ENCODE measurements around the gene AKAP9.

- no peak for TF ChIP-seq FOXA1 (IDR thresholded peaks at IDR 0.05)
- TF ChIP-seq CTCF (IDR thresholded peaks at IDR 0.05; ENCODE audit: low read depth, low read length, missing input control): no peak
- no peak for TF ChIP-seq TAF1 (conservative IDR thresholded peaks at IDR 0.05)
- TF ChIP-seq RXRA (IDR thresholded peaks at IDR 0.05): no peak
- TF ChIP-seq RAD21 (IDR thresholded peaks at IDR 0.05): no peak
- TF ChIP-seq GABPA (IDR thresholded peaks at IDR 0.05 in 1 of 2, conservative IDR thresholded peaks at IDR 0.05 in 1 of 2): no peak
- no peak for TF ChIP-seq YY1 (IDR thresholded peaks at IDR 0.05)
- TF ChIP-seq MAX (IDR thresholded peaks at IDR 0.05): no peak
- TF ChIP-seq REST (IDR thresholded peaks at IDR 0.05): no peak
- no peak for TF ChIP-seq NR2F2 (IDR thresholded peaks at IDR 0.05)
- TF ChIP-seq ATF3 (IDR thresholded peaks at IDR 0.05): no peak
Observed at GRCh38 chr7:91979590-91979989, 38.9 kb downstream of the AKAP9 start.
